Erythroblast (primary cell): ENCODE data around the gene LRP2.

Experiments
- GATA1 ChIP-seq: IDR thresholded peaks from 2 replicates; pipeline ENCODE4 v1.6.1; 2011; ENCODE audit warnings: low read depth, mild to moderate bottlenecking, control low read depth, low read length, moderate library complexity
- POLR2A ChIP-seq: IDR thresholded peaks from 2 replicates; pipeline ENCODE4 v1.6.1; 2011; ENCODE audit warnings: mild to moderate bottlenecking, low read length

- TF ChIP-seq POLR2A (no peak), GATA1 (no peak)
Measured at GRCh38 chr2:169301596-169302335, 60.6 kb downstream of the LRP2 start.
